ENCODE data around the gene PTPRR.

The PTPRR gene

GRCh38 chr12:70908978-70909377, 11.6 kb downstream of the PTPRR start:
- no peak for FAIRE-seq

GRCh38 chr12:70907412-70907811, 13.1 kb downstream of the PTPRR start:
- FAIRE-seq = no peak

- FAIRE-seq = no peak
These were observed 24.6 kb downstream of the PTPRR start for GRCh38 chr12:70895956-70896355.

- FAIRE-seq = no peak
These were observed 27.9 kb downstream of the PTPRR start for GRCh38 chr12:70892593-70892992.

- no peak for FAIRE-seq
These were observed 29.4 kb downstream of the PTPRR start for GRCh38 chr12:70890895-70891832.

GRCh38 chr12:70885956-70886355, 34.6 kb downstream of the PTPRR start:
- no peak for FAIRE-seq

- no peak for FAIRE-seq
These were observed 36.7 kb downstream of the PTPRR start for GRCh38 chr12:70883855-70884254.

GRCh38 chr12:70880744-70881143, 39.8 kb downstream of the PTPRR start:
- FAIRE-seq = no peak

- no peak for FAIRE-seq
These were observed 43.6 kb downstream of the PTPRR start for GRCh38 chr12:70876952-70877351.

GRCh38 chr12:70875628-70876027, 44.9 kb downstream of the PTPRR start:
- no peak for FAIRE-seq

GRCh38 chr12:70854881-70855568, 65.5 kb downstream of the PTPRR start:
- no peak for FAIRE-seq

GRCh38 chr12:70854138-70854537, 66.4 kb downstream of the PTPRR start:
- no peak for FAIRE-seq

- no peak for FAIRE-seq
These were observed 67.2 kb downstream of the PTPRR start for GRCh38 chr12:70853326-70853725.

- FAIRE-seq = no peak
These were observed 68.0 kb downstream of the PTPRR start for GRCh38 chr12:70852416-70853150.

GRCh38 chr12:70849265-70849960, 71.1 kb downstream of the PTPRR start:
- peak; percentile 34 for FAIRE-seq

GRCh38 chr12:70847871-70848270, 72.7 kb downstream of the PTPRR start:
- no peak for FAIRE-seq

GRCh38 chr12:70845268-70845667, 75.3 kb downstream of the PTPRR start:
- FAIRE-seq = no peak

- no peak for FAIRE-seq
These were observed 77.2 kb downstream of the PTPRR start for GRCh38 chr12:70843363-70843762.

- no peak for FAIRE-seq
These were observed 77.6 kb downstream of the PTPRR start for GRCh38 chr12:70842942-70843341.

GRCh38 chr12:70842136-70842535, 78.4 kb downstream of the PTPRR start:
- FAIRE-seq = no peak

GRCh38 chr12:70840656-70841350, 79.7 kb downstream of the PTPRR start:
- FAIRE-seq = no peak

GRCh38 chr12:70839544-70839943, 81.0 kb downstream of the PTPRR start:
- FAIRE-seq = no peak
